Thoracic aorta endothelial cell (primary cell): Measurements from ENCODE around the gene CIAO2A. TPM values are rescaled to one million over a fixed set of nuclear protein-coding genes. Genes with fewer than 3 reads are reported as not detected.

Experiments used
- small RNA-seq: library from RNA; depleted of rRNA; stranded (forward); fragments of <200 nt; gene quantifications from one replicate; pipeline ENCODE3, GENCODE V24; 2012
- total RNA-seq: library from RNA; depleted of rRNA; stranded (reverse); fragments of >200 nt; gene quantifications from 2 replicates; pipeline ENCODE4 v1.2.3, GENCODE V29; 2012

The CIAO2A gene
- total RNA-seq = 83.8 and 84.0 TPM in 2 replicates

GRCh38 chr15:64093627-64094417 lies at the start of gene CIAO2A:
Gene CIAO2A (minus strand): TSS chr15:64093838. CDS start chr15:64093768, 70 bp downstream.

GRCh38 chr15:64095795-64096667 lies 2.4 kb upstream of the CIAO2A start, which contains the start of gene SNX1:
Gene SNX1 (plus strand): TSS chr15:64095982. CDS start chr15:64096014, 32 bp downstream.

GRCh38 chr15:64046421-64047153 lies 47.1 kb downstream of the CIAO2A start, which contains the start of gene DAPK2:
Gene DAPK2 (minus strand): TSS chr15:64046485. CDS start chr15:64040261, 6,224 bp downstream.

Small RNA genes within 50 kb of the gene (small RNA-seq; reads per million reads assigned to genes)
- gene RF00019 = not detected

Other genes with a start within 250 kb of the CIAO2A start
- 1.8 and 4.0 TPM in 2 replicates for gene DAPK2, start 47.4 kb downstream of the CIAO2A start, total RNA-seq
- 59.3 and 63.3 TPM in 2 replicates for gene SNX1, start 2.1 kb upstream of the CIAO2A start, total RNA-seq
- gene SNX22, start 57.9 kb upstream of the CIAO2A start, total RNA-seq = 0.65 and 1.5 TPM in 2 replicates
- 648 and 695 TPM in 2 replicates for gene PPIB, start 69.2 kb upstream of the CIAO2A start, total RNA-seq